GM12891 (cell line): Measurements from ENCODE around the gene FBRSL1.

Experiments used
- DNase-seq: peaks from one replicate; pipeline ENCODE4 v3.0.0; 2011; ENCODE audit warnings: low spot score; ENCODE audit not compliant: insufficient read length
- FAIRE-seq: peaks from 2 replicates; lab custom pipeline; 2011; peaks lifted over from hg19 to GRCh38; lab: Jason Lieb, UNC
- PAX5 ChIP-seq: IDR thresholded peaks from 2 replicates; pipeline ENCODE4 v1.6.1; 2011; ENCODE audit warnings: low read length, moderate library complexity, mild to moderate bottlenecking; ENCODE audit not compliant: insufficient read depth, severe bottlenecking
- POLR2A ChIP-seq: IDR thresholded peaks from 2 replicates; pipeline ENCODE4 v1.6.1; 2011; ENCODE audit warnings: low read depth, low read length, control low read depth
- POLR2AphosphoS5 ChIP-seq: IDR thresholded peaks from 2 replicates; pipeline ENCODE4 v1.6.1; 2011; ENCODE audit warnings: low read depth, low read length, control low read depth
- POU2F2 ChIP-seq: IDR thresholded peaks from 2 replicates; pipeline ENCODE4 v1.6.1; 2011; ENCODE audit warnings: low read depth, mild to moderate bottlenecking, control low read depth, low read length, moderate library complexity
- SPI1 ChIP-seq: IDR thresholded peaks from 2 replicates; pipeline ENCODE4 v1.6.1; 2011; ENCODE audit warnings: low read depth, low read length, control low read depth
- TAF1 ChIP-seq: IDR thresholded peaks from 2 replicates; pipeline ENCODE4 v1.6.1; 2011; ENCODE audit warnings: low read depth, low read length, control low read depth

The FBRSL1 gene

DNA sequence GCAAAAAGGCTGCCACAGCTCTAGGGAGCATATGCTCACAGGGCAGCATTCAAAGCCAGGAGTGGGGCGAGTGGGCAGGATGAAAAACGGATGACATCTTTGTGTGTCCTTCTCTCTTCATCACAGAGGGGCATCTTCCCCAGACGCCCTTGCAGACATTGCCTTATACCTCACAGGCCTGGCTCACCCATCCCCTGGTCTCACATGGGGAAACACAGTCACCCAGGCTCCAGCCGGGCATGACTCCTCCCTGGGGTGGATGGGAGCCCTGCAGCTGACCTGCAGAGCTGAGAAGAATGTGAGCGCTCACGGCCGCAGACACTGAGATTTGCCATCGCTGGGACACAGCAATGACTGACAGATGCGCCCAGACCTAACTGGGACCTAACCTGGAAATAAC lies 7.2 kb upstream of the FBRSL1 start:
- DNase-seq = no peak
- no peak for TF ChIP-seq TAF1
- TF ChIP-seq POLR2A = no peak
- TF ChIP-seq POU2F2 = no peak
- TF ChIP-seq POLR2AphosphoS5 = no peak
- TF ChIP-seq PAX5 = no peak
- FAIRE-seq = peak; percentile 51

DNA sequence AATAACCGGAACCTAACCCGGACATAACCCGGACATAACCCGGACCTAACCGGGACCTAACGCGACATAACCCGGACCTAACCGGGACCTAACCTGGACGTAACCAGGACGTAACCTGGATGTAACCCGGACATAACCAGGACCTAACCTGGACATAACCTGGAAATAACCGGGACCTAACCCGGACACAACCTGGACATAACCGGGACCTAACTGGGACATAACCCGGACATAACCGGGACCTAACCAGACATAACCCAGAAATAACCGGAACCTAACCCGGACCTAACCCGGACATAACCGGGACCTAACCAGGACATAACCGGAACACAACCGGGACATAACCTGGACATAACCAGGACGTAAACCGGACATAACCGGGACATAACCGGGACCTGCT lies 6.7 kb upstream of the FBRSL1 start:
- no peak for TF ChIP-seq PAX5
- no peak for TF ChIP-seq POLR2AphosphoS5
- no peak for TF ChIP-seq POLR2A
- no peak for TF ChIP-seq POU2F2
- no peak for TF ChIP-seq SPI1
- TF ChIP-seq TAF1 = no peak
- DNase-seq (no peak), FAIRE-seq (no peak)

DNA sequence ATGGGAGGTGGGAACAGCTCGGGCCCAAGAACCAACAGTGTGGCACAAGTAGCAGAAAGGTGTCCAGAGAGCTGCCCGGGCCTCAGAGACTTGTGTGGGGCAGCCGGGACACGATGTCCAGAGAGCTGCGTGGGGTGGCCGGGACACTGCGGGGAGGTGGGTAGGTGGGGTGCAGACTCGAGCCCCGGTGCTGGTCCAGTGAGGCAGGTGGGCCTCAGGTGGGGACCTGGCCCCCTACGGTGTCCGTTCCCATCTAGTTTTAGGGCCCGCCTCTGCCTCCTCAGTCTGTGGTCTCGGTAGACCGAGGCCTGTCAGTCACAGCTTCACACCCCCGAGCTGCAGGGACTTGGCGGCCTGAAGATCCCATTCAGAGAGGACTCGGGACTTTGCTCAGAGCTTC lies 6.3 kb upstream of the FBRSL1 start:
- no peak for TF ChIP-seq SPI1
- no peak for TF ChIP-seq POU2F2
- no peak for TF ChIP-seq TAF1
- TF ChIP-seq PAX5 = no peak
- TF ChIP-seq POLR2A = no peak
- TF ChIP-seq POLR2AphosphoS5 = no peak
- FAIRE-seq (no peak), DNase-seq (no peak)

- DNase-seq = no peak
- FAIRE-seq = no peak
- no peak for TF ChIP-seq POLR2AphosphoS5
- TF ChIP-seq POU2F2 = no peak
- no peak for TF ChIP-seq SPI1
- TF ChIP-seq POLR2A = no peak
- no peak for TF ChIP-seq TAF1
- no peak for TF ChIP-seq PAX5
Observed at GRCh38 chr12:132484183-132484890, 5.6 kb upstream of the FBRSL1 start.

DNA sequence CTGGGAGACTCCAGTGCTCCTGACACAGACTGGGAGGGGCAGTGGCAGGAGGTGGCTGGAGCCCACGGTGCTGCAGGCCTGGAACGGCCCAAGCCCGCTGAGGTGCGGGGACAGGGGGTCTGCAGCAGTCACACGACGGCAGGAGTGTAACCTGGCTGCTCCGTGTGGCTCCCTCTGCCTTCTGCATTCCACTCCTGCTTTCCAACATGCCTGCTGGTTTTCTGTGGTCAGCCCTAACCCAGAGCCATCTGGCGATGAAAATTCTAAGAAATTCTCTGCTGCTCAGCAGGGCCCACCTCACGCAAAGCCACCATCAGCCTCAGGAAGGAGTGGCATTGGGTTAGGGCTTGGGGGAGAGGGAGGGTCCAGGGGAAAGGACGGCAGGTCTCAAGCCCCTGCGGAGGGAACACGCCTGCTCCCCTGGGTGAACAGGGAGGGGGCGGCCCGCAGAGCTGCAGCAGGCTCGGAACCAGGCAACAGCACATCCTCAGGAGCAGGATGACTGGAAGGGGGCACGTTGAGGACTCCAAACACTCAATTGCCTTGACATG lies 5.0 kb upstream of the FBRSL1 start:
- TF ChIP-seq POU2F2 = no peak
- TF ChIP-seq TAF1 = no peak
- TF ChIP-seq PAX5 = no peak
- no peak for TF ChIP-seq SPI1
- no peak for TF ChIP-seq POLR2AphosphoS5
- TF ChIP-seq POLR2A = no peak
- no peak for DNase-seq
- no peak for FAIRE-seq

GRCh38 chr12:132485619-132486018 lies 4.3 kb upstream of the FBRSL1 start:
- FAIRE-seq (no peak), DNase-seq (no peak)
- TF ChIP-seq SPI1 = no peak
- TF ChIP-seq POU2F2 = no peak
- no peak for TF ChIP-seq POLR2AphosphoS5
- no peak for TF ChIP-seq PAX5
- TF ChIP-seq POLR2A = no peak
- no peak for TF ChIP-seq TAF1

- DNase-seq (no peak), FAIRE-seq (no peak)
- TF ChIP-seq POU2F2 = no peak
- no peak for TF ChIP-seq POLR2A
- no peak for TF ChIP-seq PAX5
- TF ChIP-seq SPI1 = no peak
- TF ChIP-seq POLR2AphosphoS5 = no peak
Observed at GRCh38 chr12:132486168-132486567, 3.8 kb upstream of the FBRSL1 start.

DNA sequence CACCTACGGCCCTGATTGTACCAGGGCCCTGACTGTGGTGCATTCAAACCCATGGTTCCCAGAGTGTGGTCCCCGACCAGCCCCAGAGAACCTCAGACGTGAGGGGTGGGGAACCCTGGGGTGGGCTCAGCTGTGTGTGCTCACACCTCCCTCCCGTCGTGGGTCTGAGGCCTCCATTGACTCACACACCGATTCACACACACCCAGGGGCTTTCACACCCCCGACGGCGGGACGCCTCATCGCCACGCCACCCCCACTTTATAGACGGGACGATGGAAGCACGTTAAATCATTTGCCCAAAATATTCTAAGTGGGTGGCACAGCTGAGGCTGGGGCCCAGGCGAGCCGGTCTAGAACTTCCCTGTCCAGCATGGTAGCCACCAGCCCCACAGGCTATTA lies 3.4 kb upstream of the FBRSL1 start:
- no peak for DNase-seq
- TF ChIP-seq POLR2AphosphoS5 = no peak
- TF ChIP-seq PAX5 = no peak
- no peak for TF ChIP-seq TAF1
- TF ChIP-seq POU2F2 = no peak
- no peak for FAIRE-seq

DNA sequence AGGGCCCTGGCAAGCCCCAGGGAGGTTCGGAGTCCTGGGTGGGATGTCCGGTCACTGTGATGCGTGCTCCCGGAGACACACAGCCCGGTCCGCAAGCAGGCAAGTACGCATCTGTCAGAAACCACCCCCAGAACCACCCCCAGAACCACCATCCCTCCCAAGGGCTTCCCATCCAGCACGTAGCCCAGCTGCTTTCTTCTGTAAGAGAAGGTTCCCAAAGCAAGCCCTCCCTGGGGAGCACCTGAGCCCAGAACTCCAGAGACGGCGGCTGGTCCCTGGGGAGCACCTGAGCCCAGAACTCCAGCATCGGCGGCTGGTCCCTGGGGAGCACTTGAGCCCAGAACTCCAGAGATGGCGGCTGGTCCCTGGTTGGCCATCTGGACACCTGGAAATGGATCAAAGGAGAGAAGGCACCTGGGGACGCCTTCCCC lies 2.6 kb upstream of the FBRSL1 start:
- TF ChIP-seq POLR2A (no peak), SPI1 (no peak), TAF1 (no peak), POLR2AphosphoS5 (no peak), PAX5 (no peak), POU2F2 (no peak)
- DNase-seq = no peak
- FAIRE-seq = no peak
